ENCODE data around the gene SYCP2.

The SYCP2 gene

GRCh38 chr20:59831916-59832270, 101.5 kb downstream of the SYCP2 start:
- no peak for DNase-seq (ENCODE audit: extremely low spot score)
- ChIA-PET CTCF (no interaction called here), POLR2A (interaction anchor here (0.6 to 1.4 kb wide), 2 partner anchors 48 to 108 kb away, joined by 3 to 4 read pairs; partner anchors contain the start of genes FAM217B and PPP1R3D)

GRCh38 chr20:59831024-59831915, 102.2 kb downstream of the SYCP2 start:
- ChIA-PET CTCF (no interaction called here), POLR2A (interaction anchor here (0.6 to 1.4 kb wide), 2 partner anchors 47 to 109 kb away, joined by 3 to 4 read pairs; partner anchors contain the start of genes FAM217B and PPP1R3D)

More at GRCh38 chr20:59831916-59832270, 101.5 kb downstream of the SYCP2 start:
- TF ChIP-seq FOXM1 (IDR thresholded peaks at IDR 0.05; ENCODE audit: borderline replicate concordance) (no peak), ELF4 (IDR thresholded peaks at IDR 0.05) (no peak), ARNT (IDR thresholded peaks at IDR 0.05) (no peak), HDGF (IDR thresholded peaks at IDR 0.05; ENCODE audit: borderline replicate concordance) (no peak), PKNOX1 (IDR thresholded peaks at IDR 0.05) (no peak), CTBP1 (IDR thresholded peaks at IDR 0.05; ENCODE audit: borderline replicate concordance) (no peak), FOXK2 (IDR thresholded peaks at IDR 0.05) (no peak), ZNF384 (IDR thresholded peaks at IDR 0.05) (no peak), SUZ12 (IDR thresholded peaks at IDR 0.05) (no peak), NFRKB (IDR thresholded peaks at IDR 0.05) (no peak), FOXA1 (IDR thresholded peaks at IDR 0.05) (no peak), LEF1 (IDR thresholded peaks at IDR 0.05; ENCODE audit: borderline replicate concordance) (no peak), SP1 (IDR thresholded peaks at IDR 0.05) (no peak), L3MBTL2 (conservative IDR thresholded peaks at IDR 0.05) (no peak)

GRCh38 chr20:59830665-59831023, 102.8 kb downstream of the SYCP2 start:
- TF ChIP-seq ARNT (IDR thresholded peaks at IDR 0.05) (no peak), FOXM1 (IDR thresholded peaks at IDR 0.05; ENCODE audit: borderline replicate concordance) (no peak), PKNOX1 (IDR thresholded peaks at IDR 0.05) (no peak), SUZ12 (IDR thresholded peaks at IDR 0.05) (no peak), TARDBP (IDR thresholded peaks at IDR 0.05) (no peak), HDGF (IDR thresholded peaks at IDR 0.05; ENCODE audit: borderline replicate concordance) (no peak), BHLHE40 (IDR thresholded peaks at IDR 0.05; ENCODE audit: borderline replicate concordance) (no peak), L3MBTL2 (conservative IDR thresholded peaks at IDR 0.05) (no peak), NFRKB (IDR thresholded peaks at IDR 0.05) (no peak), FOXA1 (IDR thresholded peaks at IDR 0.05) (no peak), CTBP1 (IDR thresholded peaks at IDR 0.05; ENCODE audit: borderline replicate concordance) (no peak), SP1 (IDR thresholded peaks at IDR 0.05) (no peak), LEF1 (IDR thresholded peaks at IDR 0.05; ENCODE audit: borderline replicate concordance) (no peak), ZNF384 (IDR thresholded peaks at IDR 0.05) (no peak), ELF4 (IDR thresholded peaks at IDR 0.05) (no peak), FOXK2 (IDR thresholded peaks at IDR 0.05) (no peak)
- CTCF ChIA-PET: no interaction called here
- POLR2A ChIA-PET: interaction anchor here (1.4 kb wide), 1 partner anchor 47 kb away, joined by 4 read pairs; no protein-coding TSS in a partner anchor
- DNase-seq (ENCODE audit: extremely low spot score): no peak

More at GRCh38 chr20:59831024-59831915, 102.2 kb downstream of the SYCP2 start:
- TF ChIP-seq NFRKB (IDR thresholded peaks at IDR 0.05) (no peak), SUZ12 (IDR thresholded peaks at IDR 0.05) (no peak), L3MBTL2 (conservative IDR thresholded peaks at IDR 0.05) (no peak), FOXK2 (IDR thresholded peaks at IDR 0.05) (no peak), SP1 (IDR thresholded peaks at IDR 0.05) (no peak), PKNOX1 (IDR thresholded peaks at IDR 0.05) (no peak), FOXA1 (IDR thresholded peaks at IDR 0.05) (no peak), BHLHE40 (IDR thresholded peaks at IDR 0.05; ENCODE audit: borderline replicate concordance) (no peak), HDGF (IDR thresholded peaks at IDR 0.05; ENCODE audit: borderline replicate concordance) (no peak), TARDBP (IDR thresholded peaks at IDR 0.05) (no peak), ZNF384 (IDR thresholded peaks at IDR 0.05) (no peak)
- DNase-seq (ENCODE audit: extremely low spot score): no peak

GRCh38 chr20:59829786-59830664, 103.4 kb downstream of the SYCP2 start:
- CTCF ChIA-PET: no interaction called here
- no peak for DNase-seq (ENCODE audit: extremely low spot score)
- POLR2A ChIA-PET: no interaction called here
- TF ChIP-seq HDGF (IDR thresholded peaks at IDR 0.05; ENCODE audit: borderline replicate concordance): no peak
- no peak for TF ChIP-seq L3MBTL2 (conservative IDR thresholded peaks at IDR 0.05)
- no peak for TF ChIP-seq ELF4 (IDR thresholded peaks at IDR 0.05)
- no peak for TF ChIP-seq FOXM1 (IDR thresholded peaks at IDR 0.05; ENCODE audit: borderline replicate concordance)
- TF ChIP-seq NFRKB (IDR thresholded peaks at IDR 0.05): no peak
- no peak for TF ChIP-seq FOXA1 (IDR thresholded peaks at IDR 0.05)
- TF ChIP-seq ARNT (IDR thresholded peaks at IDR 0.05): no peak
- no peak for TF ChIP-seq SUZ12 (IDR thresholded peaks at IDR 0.05)
- no peak for TF ChIP-seq ZNF384 (IDR thresholded peaks at IDR 0.05)

GRCh38 chr20:59829054-59829785, 104.2 kb downstream of the SYCP2 start:
- POLR2A ChIA-PET: no interaction called here
- CTCF ChIA-PET: no interaction called here
- DNase-seq (ENCODE audit: extremely low spot score): no peak
- TF ChIP-seq ZNF384 (IDR thresholded peaks at IDR 0.05): no peak
- no peak for TF ChIP-seq PKNOX1 (IDR thresholded peaks at IDR 0.05)
- no peak for TF ChIP-seq BHLHE40 (IDR thresholded peaks at IDR 0.05; ENCODE audit: borderline replicate concordance)
- TF ChIP-seq ELF4 (IDR thresholded peaks at IDR 0.05): no peak
- no peak for TF ChIP-seq L3MBTL2 (conservative IDR thresholded peaks at IDR 0.05)
- TF ChIP-seq FOXM1 (IDR thresholded peaks at IDR 0.05; ENCODE audit: borderline replicate concordance): no peak
- TF ChIP-seq ARNT (IDR thresholded peaks at IDR 0.05): no peak
- TF ChIP-seq LEF1 (IDR thresholded peaks at IDR 0.05; ENCODE audit: borderline replicate concordance): no peak
- no peak for TF ChIP-seq TARDBP (IDR thresholded peaks at IDR 0.05)
- no peak for TF ChIP-seq SP1 (IDR thresholded peaks at IDR 0.05)

All from HEK293T (cell line).